ENCODE measurements around the gene ARHGEF39. TPM values are rescaled to one million over a fixed set of nuclear protein-coding genes. Genes with fewer than 3 reads are reported as not detected.

The ARHGEF39 gene
- total RNA-seq, 3 donors from 2014 or later, result 0.59 to 1.6 (median 0.80) TPM

DNA sequence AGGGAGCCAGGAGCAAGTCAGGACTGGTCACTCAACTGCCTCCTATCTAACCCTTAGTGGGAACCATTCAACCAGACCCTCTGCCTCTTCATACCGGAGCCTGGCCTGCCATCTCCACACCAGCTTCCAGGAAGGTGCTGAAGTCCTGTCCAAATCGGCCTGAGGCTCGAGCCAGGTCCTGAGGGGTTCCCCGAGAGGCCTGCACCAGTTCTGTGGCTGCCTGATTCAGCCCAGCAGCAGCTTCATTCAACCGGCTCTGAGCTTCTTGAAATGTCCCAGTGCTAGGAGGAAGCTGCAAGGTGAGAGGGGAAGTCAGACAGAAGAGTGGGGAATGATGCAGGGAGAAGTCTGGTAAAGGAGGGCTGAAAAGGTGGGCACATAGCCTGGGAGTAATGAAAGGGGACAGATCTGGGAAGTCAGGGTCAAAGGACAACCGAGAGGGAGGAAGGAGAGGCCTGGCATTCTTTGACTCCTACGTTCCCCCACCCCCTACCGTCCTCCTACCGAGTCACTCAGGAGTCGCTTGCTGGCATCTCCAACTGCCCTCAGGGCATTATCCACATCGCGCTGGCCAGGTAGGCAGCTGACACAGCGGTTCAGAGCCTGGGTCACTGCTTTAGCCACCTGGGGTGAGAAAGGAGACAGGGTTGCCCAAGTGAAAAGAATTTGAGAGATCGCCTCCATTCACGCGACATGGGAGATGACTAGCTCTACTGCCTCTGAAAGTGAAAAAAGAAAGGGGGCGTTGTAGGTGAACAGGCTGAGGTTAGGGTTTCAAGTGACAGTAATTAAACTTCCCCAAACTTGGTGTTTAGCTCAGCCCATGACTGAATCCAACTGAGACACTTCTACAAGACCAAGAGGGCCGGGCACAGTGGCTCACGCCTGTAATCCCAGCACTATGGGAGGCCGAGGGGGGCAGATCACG lies 46.8 kb upstream of the ARHGEF39 start:
- H3K9me3 ChIP-seq, result no peaks in the 10 kb centered on the region
- H3K27ac ChIP-seq, result peak overlapping the region; percentile 28 to 73
- H3K27me3 ChIP-seq, result no peaks in the 10 kb centered on the region
- DNase-seq (ENCODE audit: low spot score in 2 of 2), result peak; percentile 74 to 77
- intact Hi-C loops (cut with DNase I; ENCODE audit: low total_unique reads), result no loop called here
- peaks cover 20% of the 10 kb centered on the region for H3K36me3 ChIP-seq
- TF ChIP-seq, protein P1, sequence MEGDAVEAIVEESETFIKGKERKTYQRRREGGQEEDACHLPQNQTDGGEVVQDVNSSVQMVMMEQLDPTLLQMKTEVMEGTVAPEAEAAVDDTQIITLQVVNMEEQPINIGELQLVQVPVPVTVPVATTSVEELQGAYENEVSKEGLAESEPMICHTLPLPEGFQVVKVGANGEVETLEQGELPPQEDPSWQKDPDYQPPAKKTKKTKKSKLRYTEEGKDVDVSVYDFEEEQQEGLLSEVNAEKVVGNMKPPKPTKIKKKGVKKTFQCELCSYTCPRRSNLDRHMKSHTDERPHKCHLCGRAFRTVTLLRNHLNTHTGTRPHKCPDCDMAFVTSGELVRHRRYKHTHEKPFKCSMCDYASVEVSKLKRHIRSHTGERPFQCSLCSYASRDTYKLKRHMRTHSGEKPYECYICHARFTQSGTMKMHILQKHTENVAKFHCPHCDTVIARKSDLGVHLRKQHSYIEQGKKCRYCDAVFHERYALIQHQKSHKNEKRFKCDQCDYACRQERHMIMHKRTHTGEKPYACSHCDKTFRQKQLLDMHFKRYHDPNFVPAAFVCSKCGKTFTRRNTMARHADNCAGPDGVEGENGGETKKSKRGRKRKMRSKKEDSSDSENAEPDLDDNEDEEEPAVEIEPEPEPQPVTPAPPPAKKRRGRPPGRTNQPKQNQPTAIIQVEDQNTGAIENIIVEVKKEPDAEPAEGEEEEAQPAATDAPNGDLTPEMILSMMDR (IDR thresholded peaks at IDR 0.05), result no peak
- TF ChIP-seq POLR2AphosphoS5 (IDR thresholded peaks at IDR 0.05) (no peak), POLR2A (IDR thresholded peaks at IDR 0.05) (no peak)
- no peak overlapping the region for H3K4me3 ChIP-seq
- no peaks in the 10 kb centered on the region for H3K4me1 ChIP-seq

DNA sequence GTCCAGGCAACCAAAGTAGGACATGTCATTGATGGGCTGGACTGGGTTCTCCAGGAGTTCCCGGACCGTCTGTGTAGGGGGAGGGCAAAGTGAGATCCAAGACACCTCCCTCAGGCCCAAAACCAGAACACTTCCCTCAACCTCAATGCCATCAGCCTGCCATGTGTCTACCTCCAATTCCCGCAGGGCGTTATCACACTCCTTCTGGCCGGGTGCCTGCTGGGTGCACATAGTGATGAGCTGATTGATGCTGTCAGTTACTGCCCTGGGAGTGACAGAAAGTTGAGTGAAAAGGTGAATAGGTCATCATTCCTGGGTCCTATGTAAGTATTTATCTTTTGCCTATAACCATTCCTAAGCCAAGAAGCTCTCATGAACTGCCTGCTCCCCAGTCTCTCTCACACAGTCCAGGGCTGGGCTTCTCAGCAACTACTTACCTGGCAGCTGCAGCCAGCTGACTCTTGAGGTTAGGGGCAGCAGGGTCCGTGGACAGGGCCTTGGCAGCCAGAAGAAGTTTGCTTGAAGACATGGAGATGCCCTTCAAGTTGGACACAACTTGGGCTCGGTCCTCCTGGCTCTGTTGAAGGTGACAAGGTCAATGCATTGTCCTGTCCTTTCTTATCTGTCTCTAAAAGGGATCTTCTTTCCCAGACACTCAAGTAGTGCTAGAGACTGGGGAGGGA lies 46.0 kb upstream of the ARHGEF39 start:
- no peak for DNase-seq (ENCODE audit: low spot score in 2 of 2)
- no peak overlapping the region for H3K4me3 ChIP-seq
- H3K9me3 ChIP-seq, result no peaks in the 10 kb centered on the region
- intact Hi-C loops (cut with DNase I; ENCODE audit: low total_unique reads), result no loop called here
- no peaks in the 10 kb centered on the region for H3K27me3 ChIP-seq
- H3K36me3 ChIP-seq, result peaks cover 28% of the 10 kb centered on the region
- H3K4me1 ChIP-seq, result no peaks in the 10 kb centered on the region
- TF ChIP-seq POLR2AphosphoS5 (IDR thresholded peaks at IDR 0.05) (no peak), POLR2A (IDR thresholded peaks at IDR 0.05) (no peak)
- TF ChIP-seq, protein P1 (IDR thresholded peaks at IDR 0.05), result no peak
- H3K27ac ChIP-seq, result peak overlapping the region; percentile 28 to 73

DNA sequence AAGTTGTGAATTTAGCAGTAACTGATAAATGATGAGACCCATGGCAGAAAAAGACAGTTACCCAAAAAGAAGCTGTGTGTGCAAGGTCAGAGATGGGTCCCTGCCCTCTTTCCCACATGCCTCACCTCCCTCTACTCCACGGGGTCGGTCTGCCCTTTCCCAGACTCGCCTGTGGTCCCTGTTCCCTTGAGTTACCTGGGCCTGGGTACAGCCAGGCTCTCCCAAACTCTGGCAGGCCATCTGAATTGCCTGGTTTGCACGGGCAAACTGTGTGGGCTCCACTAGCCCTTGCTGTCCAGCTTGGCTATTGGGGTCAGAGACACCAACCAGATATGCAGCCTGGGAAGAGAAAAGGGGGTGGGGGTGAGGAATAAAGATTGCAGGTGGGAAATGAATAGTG lies 43.2 kb upstream of the ARHGEF39 start:
- Histone ChIP-seq H3K27me3 (no peaks in the 10 kb centered on the region), H3K27ac (no peak overlapping the region), H3K4me1 (no peaks in the 10 kb centered on the region), H3K4me3 (no peak overlapping the region), H3K36me3 (peaks cover 38% of the 10 kb centered on the region), H3K9me3 (no peaks in the 10 kb centered on the region)
- intact Hi-C loops (cut with DNase I; ENCODE audit: low total_unique reads), result no loop called here
- DNase-seq (ENCODE audit: low spot score in 2 of 2), result no peak
- TF ChIP-seq, protein P1 (IDR thresholded peaks at IDR 0.05), result no peak
- no peak for TF ChIP-seq POLR2AphosphoS5 (IDR thresholded peaks at IDR 0.05)
- TF ChIP-seq POLR2A (IDR thresholded peaks at IDR 0.05), result no peak

- intact Hi-C loops (cut with DNase I; ENCODE audit: low total_unique reads), result no loop called here
- TF ChIP-seq, protein P1 (IDR thresholded peaks at IDR 0.05), result no peak
- no peak for TF ChIP-seq POLR2A (IDR thresholded peaks at IDR 0.05)
- TF ChIP-seq POLR2AphosphoS5 (IDR thresholded peaks at IDR 0.05), result no peak
- no peak overlapping the region for H3K4me3 ChIP-seq
- H3K27ac ChIP-seq, result no peak overlapping the region
- no peaks in the 10 kb centered on the region for H3K9me3 ChIP-seq
- peaks cover 38% of the 10 kb centered on the region for H3K36me3 ChIP-seq
- no peak for DNase-seq (ENCODE audit: low spot score in 2 of 2)
- no peaks in the 10 kb centered on the region for H3K27me3 ChIP-seq
- H3K4me1 ChIP-seq, result no peaks in the 10 kb centered on the region
Observed at GRCh38 chr9:35706951-35707350, 42.0 kb upstream of the ARHGEF39 start.

Data from breast epithelium (tissue), 4 donors.